ENCODE data around the gene MAN1A2.

DNA sequence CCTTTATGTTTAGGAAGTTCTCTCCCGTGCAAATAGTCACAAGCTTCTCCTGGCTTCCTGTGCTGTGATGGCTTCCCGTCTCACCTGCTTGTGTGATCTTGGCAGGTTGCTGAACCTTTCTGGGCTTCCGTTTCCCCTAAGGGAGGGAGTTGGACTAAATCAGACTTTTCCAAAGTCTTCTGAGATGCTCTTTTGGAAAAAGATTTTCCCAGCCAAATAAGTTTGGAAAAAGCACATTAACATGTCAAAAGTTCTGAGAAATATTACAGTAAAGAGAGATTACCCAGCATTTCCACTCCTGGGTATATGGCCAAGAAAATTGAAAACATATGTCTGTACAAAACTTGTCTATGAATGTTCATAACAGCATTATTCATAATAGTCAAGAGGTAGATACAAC, 202.6 kb downstream of the MAN1A2 start:
- TF ChIP-seq, protein P1, sequence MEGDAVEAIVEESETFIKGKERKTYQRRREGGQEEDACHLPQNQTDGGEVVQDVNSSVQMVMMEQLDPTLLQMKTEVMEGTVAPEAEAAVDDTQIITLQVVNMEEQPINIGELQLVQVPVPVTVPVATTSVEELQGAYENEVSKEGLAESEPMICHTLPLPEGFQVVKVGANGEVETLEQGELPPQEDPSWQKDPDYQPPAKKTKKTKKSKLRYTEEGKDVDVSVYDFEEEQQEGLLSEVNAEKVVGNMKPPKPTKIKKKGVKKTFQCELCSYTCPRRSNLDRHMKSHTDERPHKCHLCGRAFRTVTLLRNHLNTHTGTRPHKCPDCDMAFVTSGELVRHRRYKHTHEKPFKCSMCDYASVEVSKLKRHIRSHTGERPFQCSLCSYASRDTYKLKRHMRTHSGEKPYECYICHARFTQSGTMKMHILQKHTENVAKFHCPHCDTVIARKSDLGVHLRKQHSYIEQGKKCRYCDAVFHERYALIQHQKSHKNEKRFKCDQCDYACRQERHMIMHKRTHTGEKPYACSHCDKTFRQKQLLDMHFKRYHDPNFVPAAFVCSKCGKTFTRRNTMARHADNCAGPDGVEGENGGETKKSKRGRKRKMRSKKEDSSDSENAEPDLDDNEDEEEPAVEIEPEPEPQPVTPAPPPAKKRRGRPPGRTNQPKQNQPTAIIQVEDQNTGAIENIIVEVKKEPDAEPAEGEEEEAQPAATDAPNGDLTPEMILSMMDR (conservative IDR thresholded peaks at IDR 0.05; ENCODE audit: low read depth, low read length) = no peak
- TF ChIP-seq EZH2phosphoT487 (IDR thresholded peaks at IDR 0.05; ENCODE audit: borderline replicate concordance, low read length) (no peak), EZH2 (IDR thresholded peaks at IDR 0.05; ENCODE audit: low read length, unreplicated experiment) (no peak)
